ENCODE data around the gene ORC2. TPM values are rescaled to one million over a fixed set of nuclear protein-coding genes. Genes with fewer than 3 reads are reported as not detected.

Gene ORC2
- total RNA-seq, 1 donor from 2014 or later = 25.5 TPM

DNA sequence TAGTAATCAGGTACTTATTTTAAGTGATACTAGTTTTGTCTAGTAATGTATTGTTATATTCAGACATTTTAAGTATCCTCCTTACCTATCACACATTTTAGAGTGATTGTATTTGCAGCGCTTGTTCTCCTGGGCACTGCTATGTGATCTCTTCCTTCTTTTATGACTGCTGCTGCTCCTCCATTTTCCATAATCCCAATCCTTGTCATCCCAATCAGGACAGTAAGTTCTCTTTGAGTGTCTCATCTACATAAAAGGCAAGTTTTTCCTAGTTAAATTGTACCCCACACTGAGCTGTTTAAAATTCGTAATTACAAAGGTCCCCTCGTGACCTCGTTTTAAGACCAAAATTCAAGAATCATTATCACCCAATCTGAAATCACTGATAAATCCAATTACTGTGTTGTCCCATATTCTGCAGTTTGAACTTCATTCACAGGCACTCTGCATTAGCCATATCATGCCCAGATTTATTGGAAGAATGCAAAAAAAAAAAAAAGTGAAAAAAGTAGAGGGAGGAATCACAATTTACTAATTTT, 101.8 kb downstream of the ORC2 start:
- Mint-ChIP-seq H3K4me3 (ENCODE audit: unreplicated experiment) (peak overlapping the region; percentile 98), H3K27me3 (ENCODE audit: low read depth, unreplicated experiment) (no peaks in the 10 kb centered on the region), H3K27ac (ENCODE audit: unreplicated experiment) (peak overlapping the region; percentile 22), H3K9me3 (ENCODE audit: unreplicated experiment) (no peaks in the 10 kb centered on the region), H3K4me1 (ENCODE audit: low read depth, unreplicated experiment) (peaks cover 16% of the 10 kb centered on the region), H3K36me3 (ENCODE audit: low read depth, unreplicated experiment) (peaks cover 27% of the 10 kb centered on the region)
- no peak for TF ChIP-seq EZH2 (IDR thresholded peaks at IDR 0.05; ENCODE audit: insufficient read depth, low read length)
- TF ChIP-seq, protein P1, sequence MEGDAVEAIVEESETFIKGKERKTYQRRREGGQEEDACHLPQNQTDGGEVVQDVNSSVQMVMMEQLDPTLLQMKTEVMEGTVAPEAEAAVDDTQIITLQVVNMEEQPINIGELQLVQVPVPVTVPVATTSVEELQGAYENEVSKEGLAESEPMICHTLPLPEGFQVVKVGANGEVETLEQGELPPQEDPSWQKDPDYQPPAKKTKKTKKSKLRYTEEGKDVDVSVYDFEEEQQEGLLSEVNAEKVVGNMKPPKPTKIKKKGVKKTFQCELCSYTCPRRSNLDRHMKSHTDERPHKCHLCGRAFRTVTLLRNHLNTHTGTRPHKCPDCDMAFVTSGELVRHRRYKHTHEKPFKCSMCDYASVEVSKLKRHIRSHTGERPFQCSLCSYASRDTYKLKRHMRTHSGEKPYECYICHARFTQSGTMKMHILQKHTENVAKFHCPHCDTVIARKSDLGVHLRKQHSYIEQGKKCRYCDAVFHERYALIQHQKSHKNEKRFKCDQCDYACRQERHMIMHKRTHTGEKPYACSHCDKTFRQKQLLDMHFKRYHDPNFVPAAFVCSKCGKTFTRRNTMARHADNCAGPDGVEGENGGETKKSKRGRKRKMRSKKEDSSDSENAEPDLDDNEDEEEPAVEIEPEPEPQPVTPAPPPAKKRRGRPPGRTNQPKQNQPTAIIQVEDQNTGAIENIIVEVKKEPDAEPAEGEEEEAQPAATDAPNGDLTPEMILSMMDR (IDR thresholded peaks at IDR 0.05; ENCODE audit: insufficient read depth, low read depth, low read length) = no peak
- Histone ChIP-seq H3K9ac (ENCODE audit: low read length) (peak overlapping the region; percentile 100), H3K4me1 (ENCODE audit: insufficient read depth, low read length) (peaks cover 30% of the 10 kb centered on the region), H3K27me3 (ENCODE audit: insufficient read depth, low read length) (no peaks in the 10 kb centered on the region), H3K36me3 (ENCODE audit: insufficient read depth, low read length) (peaks cover 47% of the 10 kb centered on the region), H3K9me3 (ENCODE audit: insufficient read depth, low read depth, low read length) (no peaks in the 10 kb centered on the region), H3K4me2 (ENCODE audit: low read length) (peak overlapping the region; percentile 87), H3K27ac (ENCODE audit: low read depth, low read length) (no peak overlapping the region), H3K79me2 (ENCODE audit: insufficient read depth, low read length) (peaks cover 81% of the 10 kb centered on the region), H4K20me1 (ENCODE audit: insufficient read depth, low read length) (peaks cover 74% of the 10 kb centered on the region), H2AFZ (ENCODE audit: low read depth, low read length) (no peak overlapping the region), H3K4me3 (ENCODE audit: insufficient read depth, low read depth, low read length) (peak overlapping the region; percentile 100)
- DNase-seq (ENCODE audit: low read depth) (no peak), FAIRE-seq (no peak)

DNA sequence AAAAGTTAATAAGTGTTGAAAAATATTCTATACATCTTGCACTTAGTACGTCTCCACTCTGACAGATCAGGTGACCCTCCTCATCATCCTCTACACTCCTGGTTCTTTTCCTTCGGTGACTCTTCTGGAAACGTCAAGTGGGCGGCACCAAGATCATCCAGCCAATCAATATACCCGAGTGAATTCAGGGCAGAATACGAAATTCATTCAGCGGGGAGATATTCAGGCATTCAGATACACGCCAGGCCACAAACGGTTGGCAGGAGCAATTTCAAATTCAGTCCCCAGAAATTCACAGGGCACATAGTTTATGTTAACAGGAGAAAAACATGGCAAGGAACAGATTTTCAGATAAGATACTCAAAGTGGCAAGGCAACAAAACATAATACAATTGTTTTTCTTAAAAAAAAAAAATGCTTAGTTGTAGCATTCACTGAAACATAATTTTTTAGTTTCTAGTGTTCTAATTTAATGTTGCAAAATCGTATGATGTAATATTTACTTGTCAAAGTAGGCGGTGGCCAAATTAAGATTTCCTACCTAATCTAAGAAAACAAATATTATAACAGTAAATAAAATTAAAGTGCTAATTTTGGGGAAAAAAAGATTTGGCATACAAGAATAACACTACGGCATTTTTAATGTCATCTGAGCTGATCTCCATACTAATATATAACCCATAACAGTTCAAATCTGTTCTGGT, 103.2 kb downstream of the ORC2 start:
- Histone ChIP-seq H3K27ac (ENCODE audit: low read depth, low read length) (no peak overlapping the region), H3K27me3 (ENCODE audit: insufficient read depth, low read length) (no peaks in the 10 kb centered on the region), H3K4me1 (ENCODE audit: insufficient read depth, low read length) (peaks cover 30% of the 10 kb centered on the region), H3K4me2 (ENCODE audit: low read length) (peak overlapping the region; percentile 87), H3K36me3 (ENCODE audit: insufficient read depth, low read length) (peaks cover 53% of the 10 kb centered on the region), H3K4me3 (ENCODE audit: insufficient read depth, low read depth, low read length) (no peak overlapping the region), H3K9me3 (ENCODE audit: insufficient read depth, low read depth, low read length) (no peaks in the 10 kb centered on the region), H3K9ac (ENCODE audit: low read length) (no peak overlapping the region), H3K79me2 (ENCODE audit: insufficient read depth, low read length) (peaks cover 87% of the 10 kb centered on the region), H2AFZ (ENCODE audit: low read depth, low read length) (no peak overlapping the region), H4K20me1 (ENCODE audit: insufficient read depth, low read length) (peaks cover 85% of the 10 kb centered on the region)
- Mint-ChIP-seq H3K36me3 (ENCODE audit: low read depth, unreplicated experiment) (peaks cover 32% of the 10 kb centered on the region), H3K4me1 (ENCODE audit: low read depth, unreplicated experiment) (peaks cover 16% of the 10 kb centered on the region), H3K4me3 (ENCODE audit: unreplicated experiment) (peak overlapping the region; percentile 98), H3K27me3 (ENCODE audit: low read depth, unreplicated experiment) (no peaks in the 10 kb centered on the region), H3K9me3 (ENCODE audit: unreplicated experiment) (no peaks in the 10 kb centered on the region), H3K27ac (ENCODE audit: unreplicated experiment) (peak overlapping the region; percentile 92)
- no peak for TF ChIP-seq EZH2 (IDR thresholded peaks at IDR 0.05; ENCODE audit: insufficient read depth, low read length)
- TF ChIP-seq, protein P1 (IDR thresholded peaks at IDR 0.05; ENCODE audit: insufficient read depth, low read depth, low read length) = no peak
- DNase-seq (ENCODE audit: low read depth) = peak; percentile 23
- no peak for FAIRE-seq

Other genes with a start within 250 kb of the ORC2 start
- gene BZW1, start 151.8 kb downstream of the ORC2 start, total RNA-seq = 311 and 322 TPM in 2 replicates
- gene CLK1, start 99.0 kb downstream of the ORC2 start, total RNA-seq = 46.2 and 48.9 TPM in 2 replicates
- 34.6 and 34.8 TPM in 2 replicates for gene PPIL3, start 74.6 kb downstream of the ORC2 start, total RNA-seq
- 17.4 and 17.8 TPM in 2 replicates for gene NIF3L1, start 74.3 kb downstream of the ORC2 start, total RNA-seq
- 21.2 and 21.8 TPM in 2 replicates for gene HYCC2, start 108.0 kb upstream of the ORC2 start, total RNA-seq
- gene NDUFB3, start 108.3 kb upstream of the ORC2 start, total RNA-seq = 110 and 115 TPM in 2 replicates
- 34.9 and 47.5 TPM in 2 replicates for gene CFLAR, start 152.5 kb upstream of the ORC2 start, total RNA-seq
- gene CASP10, start 219.5 kb upstream of the ORC2 start, total RNA-seq = 0.43 and 1.2 TPM in 2 replicates

All from astrocyte (in vitro differentiated cells and primary cell).